Ureter (tissue), 1 donor: ENCODE data around the gene UNC45A. TPM values are rescaled to one million over a fixed set of nuclear protein-coding genes. Genes with fewer than 3 reads are reported as not detected.

Experiments used
- DNase-seq: peaks from one replicate; pipeline ENCODE4 v3.0.0-alpha.2; 2020; ENCODE audit warnings: low spot score
- total RNA-seq: library from RNA; stranded (reverse); gene quantifications from one replicate; pipeline ENCODE4 v1.2.4, GENCODE V29; 2023
- donor health status: DM: yes; HTN: yes; CAD: no.

UNC45A gene
- total RNA-seq, 1 donor from 2014 or later, result 77.0 TPM

DNA sequence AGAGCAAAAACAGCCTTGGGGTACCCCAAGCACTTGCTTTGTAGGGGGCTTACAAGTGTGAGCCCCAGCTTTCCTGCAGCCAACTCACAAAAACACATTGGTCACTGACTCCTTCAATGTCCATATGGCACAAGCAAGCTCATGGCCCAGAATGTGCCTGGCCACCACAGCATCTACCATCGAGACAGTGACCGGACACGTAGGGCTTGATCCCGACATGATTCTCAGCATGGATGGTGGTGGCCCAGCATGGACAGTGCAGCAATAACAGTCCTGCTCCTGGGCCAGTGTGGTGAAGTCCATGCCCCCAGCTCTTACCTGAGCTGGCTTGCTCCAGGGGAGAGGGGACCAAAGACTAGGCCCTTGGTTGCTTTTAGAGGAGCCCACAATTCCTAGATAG lies 6.0 kb downstream of the UNC45A start:
- DNase-seq, result no peak

- DNase-seq, result no peak
These were observed 7.5 kb downstream of the UNC45A start for GRCh38 chr15:90942354-90943120.

DNA sequence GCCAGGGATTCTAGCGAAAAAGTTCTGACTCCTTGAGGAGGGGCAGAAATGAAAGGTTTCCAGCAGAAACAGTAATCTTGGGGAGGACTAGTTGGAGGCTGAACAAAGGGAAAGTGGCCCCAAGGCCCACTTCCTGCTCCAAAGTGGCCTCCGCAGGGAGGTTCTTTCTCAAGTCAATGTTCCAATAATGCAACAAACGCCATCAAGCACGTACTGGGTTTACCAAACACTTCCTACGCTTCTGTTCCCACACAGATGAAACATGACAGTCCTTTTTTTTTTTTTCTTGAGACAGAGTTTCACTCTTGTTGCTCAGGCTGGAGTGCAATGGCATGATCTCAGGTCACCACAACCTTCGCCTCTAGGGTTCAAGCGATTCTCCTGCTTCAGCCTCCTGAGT lies 10.0 kb downstream of the UNC45A start:
- no peak for DNase-seq

DNA sequence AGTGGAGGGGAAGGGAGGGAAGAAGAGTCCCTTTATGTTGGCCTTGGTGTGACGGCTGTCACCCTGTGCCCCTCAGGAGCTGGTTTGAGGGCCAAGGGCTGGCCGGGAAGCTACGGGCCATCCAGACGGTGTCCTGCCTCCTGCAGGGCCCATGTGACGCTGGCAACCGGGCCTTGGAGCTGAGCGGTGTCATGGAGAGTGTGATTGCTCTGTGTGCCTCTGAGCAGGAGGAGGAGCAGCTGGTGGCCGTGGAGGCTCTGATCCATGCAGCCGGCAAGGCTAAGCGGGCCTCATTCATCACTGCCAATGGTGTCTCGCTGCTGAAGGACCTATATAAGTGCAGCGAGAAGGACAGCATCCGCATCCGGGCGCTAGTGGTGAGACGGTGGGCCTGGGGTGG lies 11.5 kb downstream of the UNC45A start:
- DNase-seq, result no peak

GRCh38 chr15:90946941-90947576 lies 12.0 kb downstream of the UNC45A start:
- DNase-seq, result no peak

DNA sequence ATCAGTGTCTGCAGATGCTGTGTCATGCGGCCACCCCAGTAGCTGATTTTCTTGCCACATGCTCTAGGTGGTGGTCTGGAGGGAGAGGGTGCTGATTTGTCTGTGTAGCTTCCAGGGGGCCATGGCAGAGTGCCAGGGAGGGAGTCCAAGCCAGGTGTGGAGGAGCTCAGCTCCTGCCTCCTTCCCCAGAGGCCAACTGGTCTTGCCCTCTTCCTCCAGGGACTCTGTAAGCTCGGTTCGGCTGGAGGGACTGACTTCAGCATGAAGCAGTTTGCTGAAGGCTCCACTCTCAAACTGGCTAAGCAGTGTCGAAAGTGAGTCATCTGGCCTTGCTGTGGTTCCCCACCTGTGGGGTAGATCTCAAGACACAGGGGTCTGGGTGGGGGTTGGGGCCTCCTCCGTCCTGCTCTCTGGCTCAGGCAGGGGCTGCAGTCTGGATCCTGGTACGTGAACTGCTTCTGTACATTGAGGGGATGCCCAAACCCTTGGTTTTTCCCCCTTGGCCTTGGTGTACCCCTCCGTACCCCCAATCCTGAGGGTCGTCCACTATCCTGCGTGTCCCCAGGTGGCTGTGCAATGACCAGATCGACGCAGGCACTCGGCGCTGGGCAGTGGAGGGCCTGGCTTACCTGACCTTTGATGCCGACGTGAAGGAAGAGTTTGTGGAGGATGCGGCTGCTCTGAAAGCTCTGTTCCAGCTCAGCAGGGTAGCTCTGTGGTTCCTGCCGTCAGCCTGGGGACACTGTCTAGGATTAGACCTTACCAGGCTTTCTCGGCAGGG lies 12.7 kb downstream of the UNC45A start:
- no peak for DNase-seq

DNA sequence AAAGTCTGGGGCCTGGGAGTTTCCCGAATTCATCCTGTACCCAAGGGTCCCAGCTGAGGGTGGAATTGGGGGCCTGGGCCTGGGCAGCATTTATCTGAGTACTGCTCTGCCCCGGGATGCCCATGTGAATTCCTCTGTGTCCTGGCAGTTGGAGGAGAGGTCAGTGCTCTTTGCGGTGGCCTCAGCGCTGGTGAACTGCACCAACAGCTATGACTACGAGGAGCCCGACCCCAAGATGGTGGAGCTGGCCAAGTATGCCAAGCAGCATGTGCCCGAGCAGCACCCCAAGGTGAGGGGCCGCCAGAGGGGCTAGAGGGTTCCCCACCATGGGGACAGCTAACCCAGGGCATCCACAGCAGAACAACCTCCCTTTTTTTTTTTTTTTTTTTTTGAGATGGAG lies 13.4 kb downstream of the UNC45A start:
- DNase-seq, result no peak

GRCh38 chr15:90949979-90950675 lies 15.0 kb downstream of the UNC45A start:
- DNase-seq, result no peak

GRCh38 chr15:90950676-90951075 lies 15.6 kb downstream of the UNC45A start:
- DNase-seq, result no peak

DNA sequence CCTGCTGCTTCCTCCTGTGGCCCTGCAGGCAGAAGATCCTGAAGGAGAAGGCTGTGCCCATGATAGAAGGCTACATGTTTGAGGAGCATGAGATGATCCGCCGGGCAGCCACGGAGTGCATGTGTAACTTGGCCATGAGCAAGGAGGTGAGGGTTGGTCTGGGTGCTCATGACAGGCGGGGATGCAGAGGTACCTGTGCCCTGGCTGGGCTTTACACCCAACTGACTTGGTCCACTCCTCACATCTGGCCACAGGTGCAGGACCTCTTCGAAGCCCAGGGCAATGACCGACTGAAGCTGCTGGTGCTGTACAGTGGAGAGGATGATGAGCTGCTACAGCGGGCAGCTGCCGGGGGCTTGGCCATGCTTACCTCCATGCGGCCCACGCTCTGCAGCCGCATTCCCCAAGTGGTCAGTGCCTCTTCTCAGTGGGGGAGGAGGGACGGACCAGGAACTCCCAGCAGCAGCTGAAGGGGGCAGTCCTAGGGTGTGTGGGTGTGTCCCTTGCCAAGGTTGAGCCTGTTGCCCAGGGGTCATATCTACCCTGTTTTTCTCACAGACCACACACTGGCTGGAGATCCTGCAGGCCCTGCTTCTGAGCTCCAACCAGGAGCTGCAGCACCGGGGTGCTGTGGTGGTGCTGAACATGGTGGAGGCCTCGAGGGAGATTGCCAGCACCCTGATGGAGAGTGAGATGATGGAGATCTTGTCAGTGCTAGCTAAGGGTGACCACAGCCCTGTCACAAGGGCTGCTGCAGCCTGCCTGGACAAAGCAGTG lies 18.0 kb downstream of the UNC45A start:
- DNase-seq, result no peak

- DNase-seq, result no peak
These were observed 19.0 kb downstream of the UNC45A start for GRCh38 chr15:90953947-90954711.

- peak; percentile 96 for DNase-seq
These were observed 19.9 kb downstream of the UNC45A start, which contains the start of gene RCCD1 for GRCh38 chr15:90954712-90955623. RCCD1 (plus strand) TSS chr15:90954884; CDS start chr15:90956735, 1,851 bp downstream.

DNA sequence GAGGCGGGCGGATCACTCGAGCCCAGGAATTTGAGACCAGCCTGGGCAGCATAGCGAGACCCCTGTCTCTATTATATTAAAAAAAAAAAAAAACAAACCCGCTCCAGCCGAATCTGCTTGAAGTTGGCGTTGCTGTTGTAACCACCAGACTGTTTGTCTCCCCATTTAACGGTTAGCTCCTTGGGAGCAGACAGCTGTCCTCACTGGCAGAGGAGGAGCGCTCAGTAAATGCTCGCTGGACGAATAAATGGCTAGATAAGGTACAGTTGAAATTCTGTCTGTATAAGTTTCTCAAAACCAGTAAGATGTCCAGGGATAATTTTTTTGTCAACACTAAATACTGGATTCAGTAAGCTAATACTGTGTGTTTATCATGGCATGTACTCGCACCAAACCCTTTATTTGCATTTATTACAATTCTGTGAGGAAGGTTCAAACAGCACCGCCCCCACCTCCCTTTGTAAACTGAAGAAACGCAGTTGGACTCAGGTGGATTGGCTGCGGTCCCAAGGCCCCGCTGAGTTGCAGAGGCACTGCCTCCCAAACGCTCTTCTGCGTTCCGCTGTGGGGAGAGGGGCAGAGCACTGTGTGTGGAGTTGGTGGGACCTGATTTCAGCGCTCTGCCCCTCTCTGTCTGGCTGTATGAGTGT lies 20.7 kb downstream of the UNC45A start:
- DNase-seq, result no peak

DNA sequence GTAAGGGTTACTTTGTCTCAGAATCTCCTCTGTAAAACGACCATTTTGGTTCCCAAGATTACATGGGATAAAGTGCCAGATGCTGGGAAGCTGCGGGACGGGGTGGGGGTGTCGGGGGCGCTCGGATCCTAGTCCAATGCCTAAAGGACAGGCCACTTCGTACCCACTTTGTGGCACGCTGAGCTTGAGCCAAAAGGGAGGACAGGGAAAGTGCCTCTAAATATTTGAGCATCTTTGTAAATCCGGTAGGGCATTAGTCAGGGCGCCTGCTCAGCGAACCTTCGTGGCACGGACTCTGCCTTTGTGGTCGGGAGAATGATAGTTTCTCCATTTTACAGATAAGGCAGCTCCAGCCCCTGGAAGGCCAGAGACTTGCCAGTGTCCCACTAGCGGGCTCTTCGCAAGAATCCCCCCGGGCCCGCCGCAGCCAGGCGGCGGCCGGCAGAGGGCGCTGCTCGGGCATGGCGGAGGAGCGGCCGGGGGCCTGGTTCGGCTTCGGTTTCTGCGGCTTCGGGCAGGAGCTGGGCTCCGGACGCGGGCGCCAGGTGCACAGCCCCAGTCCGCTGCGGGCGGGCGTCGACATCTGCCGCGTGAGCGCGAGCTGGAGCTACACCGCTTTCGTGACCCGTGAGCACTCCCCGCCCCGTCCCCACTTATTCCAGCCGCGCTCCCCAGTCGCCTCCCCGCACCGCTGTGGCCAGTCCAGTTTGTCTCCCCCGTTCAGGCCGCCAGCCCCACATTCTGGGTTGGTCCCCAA lies 21.4 kb downstream of the UNC45A start:
- peak; percentile 76 for DNase-seq

DNA sequence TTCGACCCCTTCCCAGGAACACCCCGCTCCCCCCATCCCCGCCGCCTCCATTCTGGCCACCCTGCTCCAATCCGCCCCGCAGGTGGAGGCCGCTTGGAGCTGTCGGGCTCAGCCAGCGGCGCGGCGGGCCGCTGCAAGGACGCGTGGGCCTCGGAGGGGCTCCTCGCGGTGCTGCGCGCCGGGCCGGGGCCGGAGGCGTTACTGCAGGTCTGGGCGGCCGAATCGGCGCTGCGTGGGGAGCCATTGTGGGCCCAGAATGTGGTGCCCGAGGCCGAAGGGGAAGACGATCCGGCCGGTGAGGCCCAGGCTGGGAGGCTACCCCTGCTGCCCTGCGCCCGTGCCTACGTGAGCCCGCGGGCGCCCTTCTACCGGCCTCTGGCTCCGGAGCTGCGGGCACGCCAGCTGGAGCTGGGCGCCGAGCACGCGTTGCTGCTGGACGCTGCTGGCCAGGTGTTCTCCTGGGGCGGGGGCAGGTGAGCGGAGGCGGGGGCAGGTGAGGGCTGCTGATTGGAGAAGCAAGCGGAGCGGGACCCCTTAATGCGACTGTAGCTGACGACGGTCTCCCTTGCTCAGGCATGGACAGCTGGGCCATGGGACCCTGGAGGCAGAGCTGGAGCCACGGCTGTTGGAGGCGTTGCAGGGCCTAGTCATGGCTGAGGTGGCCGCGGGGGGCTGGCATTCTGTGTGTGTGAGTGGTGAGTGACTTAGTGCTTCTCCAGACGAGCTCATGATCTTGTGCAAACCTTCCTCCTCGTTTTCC lies 22.1 kb downstream of the UNC45A start:
- no peak for DNase-seq

DNA sequence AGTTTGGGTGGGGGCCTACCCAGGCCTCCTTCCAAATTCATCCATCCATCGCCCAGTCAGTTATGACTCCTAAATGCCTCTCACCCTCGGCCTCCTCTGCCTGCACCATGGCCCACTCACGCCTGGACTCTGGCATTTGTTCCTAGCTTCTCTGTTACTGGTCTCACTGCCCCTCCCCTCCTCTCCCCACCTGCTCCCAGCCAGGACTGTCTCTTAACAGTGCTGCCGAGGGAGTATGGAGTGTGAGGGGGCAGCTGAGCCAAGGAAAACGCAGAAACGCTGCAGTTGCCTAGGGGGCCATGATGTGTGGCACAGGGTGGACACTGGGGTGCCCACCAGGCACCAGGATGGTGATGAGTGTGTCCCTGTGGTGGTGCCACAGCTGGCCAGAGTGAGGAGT lies 22.7 kb downstream of the UNC45A start:
- DNase-seq, result no peak

DNA sequence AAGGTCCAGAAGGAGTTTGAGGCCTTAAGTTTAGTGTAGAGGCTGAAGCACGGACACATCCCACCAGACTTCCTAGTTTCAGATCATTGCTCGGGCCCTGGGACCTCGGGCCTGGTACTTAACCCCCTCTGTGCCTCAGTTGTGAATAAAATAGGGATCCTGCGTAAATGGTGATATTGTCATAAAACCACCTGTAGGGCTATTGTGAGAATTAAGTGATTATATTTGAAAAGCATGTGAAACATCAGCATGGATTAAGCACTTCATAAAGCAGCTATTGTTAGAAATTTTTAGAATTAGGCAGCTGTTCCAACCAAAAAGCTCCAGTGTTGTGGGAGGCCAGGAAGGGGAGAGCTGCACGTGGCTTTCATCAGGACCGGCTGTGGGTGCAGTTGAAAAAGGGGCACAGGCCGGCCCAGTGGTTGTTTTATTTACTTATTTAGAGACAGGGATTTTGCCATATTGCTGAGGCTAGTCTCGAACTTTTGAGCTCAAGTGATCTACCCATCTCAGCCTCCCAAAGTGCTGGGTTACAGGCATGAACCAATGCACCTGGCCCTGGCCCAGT lies 24.0 kb downstream of the UNC45A start:
- DNase-seq, result no peak
